ENCODE results near the gene FZD8.

GRCh38 chr10:35644050-35644950 is 2.2 kb upstream of the FZD8 start:
- TF ChIP-seq EZH2phosphoT487 (IDR thresholded peaks at IDR 0.05; ENCODE audit: unreplicated experiment), result no peak
- TF ChIP-seq CTCF (conservative IDR thresholded peaks at IDR 0.05; ENCODE audit: low read depth in 2 of 2), result no peak

Measured in GM23338 (cell line).